GM19193 (cell line): ENCODE data around the gene COBL.

ENCODE experiments used
- POLR2A ChIP-seq: IDR thresholded peaks from 4 replicates; pipeline ENCODE4 v1.6.1; 2011; ENCODE audit not compliant: insufficient read depth, insufficient read length; ENCODE audit errors: extremely low read depth

Gene COBL

DNA sequence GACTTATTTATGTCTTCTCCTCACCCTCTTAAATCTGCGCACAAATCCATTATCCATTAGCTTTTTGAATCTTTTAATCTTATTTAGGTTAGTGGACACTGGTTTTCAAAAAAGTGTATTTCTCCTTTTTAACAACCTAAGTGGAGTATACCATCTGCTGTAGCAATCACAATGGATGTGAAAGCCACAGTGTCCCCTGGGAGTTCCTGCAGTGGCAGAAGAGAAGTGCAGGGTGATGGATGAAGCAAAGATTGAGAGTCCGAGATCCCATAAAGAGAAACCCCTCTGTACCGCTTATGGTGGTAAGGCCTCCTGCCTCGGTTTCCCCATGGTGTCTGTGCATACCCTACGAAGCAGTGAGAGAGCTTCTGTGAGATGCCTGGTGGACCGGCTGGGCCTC is 236.4 kb downstream of the COBL start:
- no peak for TF ChIP-seq POLR2A

GRCh38 chr7:51079494-51079893 is 237.1 kb downstream of the COBL start:
- TF ChIP-seq POLR2A = no peak

DNA sequence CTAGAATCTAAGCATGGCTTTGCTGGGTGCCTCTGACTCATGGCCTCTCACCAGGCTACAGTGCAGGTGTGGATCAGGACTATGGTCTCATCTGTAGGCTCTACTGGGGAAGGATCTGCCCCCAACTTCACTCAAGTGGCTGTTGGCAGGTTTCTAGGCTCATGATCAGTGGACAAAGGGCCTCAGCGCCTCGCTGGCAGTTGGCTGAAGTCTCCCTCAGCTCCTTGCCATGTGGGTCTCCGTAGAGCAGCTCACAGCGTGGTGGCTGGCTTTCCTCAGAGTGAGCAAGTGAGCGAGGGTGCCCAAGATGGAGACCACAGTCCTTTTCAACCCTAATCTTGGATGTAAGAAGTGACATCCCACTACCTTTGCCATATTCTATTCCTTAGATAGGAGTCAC is 238.0 kb downstream of the COBL start:
- TF ChIP-seq POLR2A = no peak

DNA sequence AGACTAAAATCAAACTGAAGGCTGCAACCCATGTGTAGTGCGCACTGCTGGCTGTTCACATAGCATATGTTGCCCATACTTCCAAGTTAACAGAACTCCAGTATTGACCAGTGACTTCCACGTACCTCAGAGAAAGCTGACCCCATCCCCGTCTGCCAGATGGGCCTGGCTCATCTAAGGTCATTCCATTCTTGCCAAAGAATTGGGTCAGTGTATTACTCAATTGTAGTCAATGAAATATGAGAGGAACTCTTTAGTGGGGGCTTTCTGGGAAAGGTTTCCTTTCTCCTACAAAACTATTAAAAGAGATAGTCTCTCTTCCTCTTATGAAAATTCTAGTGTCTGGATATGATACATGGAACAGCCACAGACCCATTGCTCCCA is 238.6 kb downstream of the COBL start:
- no peak for TF ChIP-seq POLR2A

DNA sequence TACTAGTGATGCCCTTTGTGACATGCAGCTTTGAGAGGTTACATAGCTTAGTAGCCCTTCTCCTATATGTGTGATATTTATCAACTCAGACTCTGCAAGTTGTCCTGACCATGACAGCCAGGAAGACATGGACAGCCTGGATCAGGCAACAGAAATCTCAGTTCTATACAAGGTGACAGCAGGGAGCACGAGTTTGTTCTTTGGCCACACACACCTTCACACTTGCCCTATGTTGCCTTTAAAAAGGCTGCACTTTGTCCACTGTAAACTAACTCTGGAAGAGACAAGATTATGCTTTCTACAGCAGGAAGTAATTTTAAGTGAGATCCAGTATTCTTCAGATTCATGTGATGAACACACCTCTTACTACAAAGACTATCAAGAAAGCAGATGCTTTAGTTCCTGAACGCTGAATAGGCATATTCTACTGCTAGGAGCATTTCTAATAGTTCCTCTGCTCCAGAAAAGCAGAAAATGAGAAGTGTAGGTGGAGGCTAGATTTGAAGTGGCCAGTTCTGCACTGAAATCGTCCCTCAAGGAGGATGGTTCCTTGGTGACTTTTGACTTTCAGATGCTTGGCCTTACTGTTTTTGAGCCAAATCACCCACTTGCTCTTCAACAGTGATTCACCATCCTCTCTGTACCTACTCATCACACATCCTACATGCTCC is 239.2 kb downstream of the COBL start:
- no peak for TF ChIP-seq POLR2A

DNA sequence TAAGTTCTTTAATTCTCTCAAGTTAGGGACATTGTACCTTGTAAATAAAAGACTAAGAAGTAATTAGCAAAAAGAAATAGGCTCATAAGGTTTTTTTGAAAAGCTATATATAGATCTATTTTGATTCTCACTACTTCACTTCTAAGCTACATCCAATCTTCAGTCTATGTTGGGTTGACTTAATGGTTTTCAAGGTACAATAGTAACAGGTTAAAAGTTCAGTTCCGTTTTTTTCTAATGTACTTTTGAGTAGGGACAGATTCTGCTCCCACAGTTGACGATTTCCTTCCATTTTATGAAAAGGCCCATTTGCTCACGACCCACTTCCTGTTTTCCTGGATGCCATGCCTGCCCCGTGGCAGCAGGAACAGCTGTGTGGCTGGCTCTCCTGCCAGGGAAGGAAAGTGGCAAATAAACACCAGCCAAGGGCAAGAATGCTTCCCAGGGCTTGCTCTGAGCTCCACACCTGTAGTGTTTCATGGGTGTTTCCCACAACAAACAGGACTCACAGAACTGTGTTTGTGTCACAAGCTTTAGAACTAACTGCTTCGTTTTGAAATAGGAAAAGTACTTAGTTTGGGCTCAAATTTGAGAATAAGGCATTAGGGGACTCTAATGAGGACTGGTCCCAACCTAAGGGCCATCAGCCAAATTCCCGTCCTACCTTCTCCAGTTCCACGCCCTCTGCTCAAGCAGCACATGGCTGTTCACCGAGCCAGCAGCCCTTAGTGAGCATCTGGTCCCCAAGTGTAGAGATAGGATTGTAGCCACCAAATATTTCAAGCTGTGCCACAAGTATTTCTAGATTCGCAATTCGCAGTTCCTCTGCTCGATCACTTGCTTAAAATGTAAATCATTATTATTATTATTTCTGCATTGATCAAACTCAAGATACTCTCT is 240.7 kb downstream of the COBL start:
- no peak for TF ChIP-seq POLR2A

DNA sequence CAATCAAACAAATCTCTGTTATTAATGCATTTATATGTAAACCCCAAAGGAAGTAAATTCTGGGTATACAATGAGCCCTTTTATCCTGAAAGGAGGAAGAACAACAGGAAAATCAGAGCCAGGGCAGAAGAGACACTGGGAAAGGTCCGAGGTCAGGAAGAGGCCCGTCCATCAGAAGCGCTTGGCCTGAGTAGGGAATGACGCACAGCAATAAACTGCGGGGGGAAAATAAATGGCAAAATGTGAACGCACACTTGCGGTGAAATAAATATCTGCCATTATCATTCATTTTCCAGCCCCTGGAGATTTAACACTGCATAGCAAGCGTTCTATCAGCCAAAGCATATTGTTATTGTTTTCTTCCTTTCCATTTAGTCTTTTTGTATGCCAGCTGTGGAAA is 243.4 kb downstream of the COBL start:
- no peak for TF ChIP-seq POLR2A

DNA sequence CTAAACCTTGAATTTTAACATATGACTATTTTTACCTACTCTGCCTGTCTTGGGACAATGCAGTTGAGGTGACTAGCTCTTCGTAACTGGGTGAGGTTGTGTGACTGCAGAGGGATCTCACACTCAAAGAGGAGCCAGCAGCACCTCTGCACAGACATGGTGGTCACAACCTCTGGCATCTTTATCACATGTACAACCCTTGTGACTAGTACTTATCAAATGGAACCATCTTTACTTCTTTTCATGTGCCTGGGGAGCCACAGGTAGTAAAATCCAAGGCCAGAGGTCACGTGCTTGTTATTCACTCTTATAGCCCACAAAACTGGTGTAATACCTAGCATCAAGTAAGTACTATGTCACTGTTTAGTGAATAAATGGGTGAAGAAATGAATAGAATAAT is 244.3 kb downstream of the COBL start:
- TF ChIP-seq POLR2A = no peak

DNA sequence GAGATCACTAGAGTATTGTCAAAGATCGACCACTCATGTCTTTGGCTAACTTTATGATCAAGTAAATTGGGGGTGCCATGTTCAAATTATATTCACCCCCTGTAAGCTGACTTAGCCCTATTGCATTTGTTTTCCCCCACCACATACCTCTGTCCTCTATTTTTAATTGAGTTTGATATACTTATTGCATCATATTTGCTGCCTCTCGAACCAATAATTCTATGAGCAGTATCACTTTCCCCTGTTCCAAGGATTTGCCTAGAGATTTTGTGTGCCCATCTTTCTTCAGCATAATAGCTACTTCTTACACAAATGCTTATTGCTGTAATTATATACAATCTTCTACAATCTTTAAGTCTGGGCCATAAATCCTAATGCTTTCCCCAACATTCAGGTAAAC is 245.2 kb downstream of the COBL start:
- TF ChIP-seq POLR2A = no peak

GRCh38 chr7:51070151-51070550 is 246.5 kb downstream of the COBL start:
- no peak for TF ChIP-seq POLR2A

GRCh38 chr7:51069411-51070083 is 247.1 kb downstream of the COBL start:
- TF ChIP-seq POLR2A = no peak

- no peak for TF ChIP-seq POLR2A
Measured at GRCh38 chr7:51068401-51068800, 248.2 kb downstream of the COBL start.

DNA sequence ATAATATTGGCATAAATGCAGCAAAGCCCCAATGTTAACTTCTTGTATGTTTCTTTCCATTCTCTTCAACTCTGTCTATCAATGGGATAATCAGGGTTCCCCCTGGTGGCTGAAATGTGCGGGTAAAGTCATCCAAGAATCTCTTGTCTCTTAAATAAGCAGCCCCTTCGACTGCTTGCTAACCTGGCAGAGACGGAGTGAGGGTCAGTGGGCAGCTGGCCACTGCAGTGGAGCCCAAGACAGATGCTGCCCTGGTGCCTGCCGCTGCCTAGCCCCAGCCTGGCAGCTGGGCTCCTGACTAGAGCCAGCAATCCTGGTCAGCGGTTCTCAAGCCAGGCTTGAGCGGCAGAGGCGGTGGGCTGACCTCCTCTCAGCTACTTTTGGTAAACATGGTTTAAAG is 248.9 kb downstream of the COBL start:
- TF ChIP-seq POLR2A = no peak

GRCh38 chr7:51067258-51067657 is 249.4 kb downstream of the COBL start:
- no peak for TF ChIP-seq POLR2A

GRCh38 chr7:51066405-51066882 is 250.2 kb downstream of the COBL start:
- no peak for TF ChIP-seq POLR2A
